Ishikawa (cell line): ENCODE results near the gene GYS2.

ENCODE experiments used
- CEBPB ChIP-seq: IDR thresholded peaks from 2 replicates; pipeline ENCODE4 v1.6.1; 2012
- CREB1 ChIP-seq: IDR thresholded peaks from 2 replicates; pipeline ENCODE4 v1.6.1; 2012; ENCODE audit warnings: low read depth
- EGR1 ChIP-seq: IDR thresholded peaks from 2 replicates; pipeline ENCODE4 v1.6.1; 2012
- FOXM1 ChIP-seq: IDR thresholded peaks from 2 replicates; pipeline ENCODE4 v1.6.1; 2012; ENCODE audit warnings: low read depth, borderline replicate concordance
- NFIC ChIP-seq: IDR thresholded peaks from 2 replicates; pipeline ENCODE4 v1.6.1; 2012
- RAD21 ChIP-seq: IDR thresholded peaks from 2 replicates; pipeline ENCODE4 v1.6.1; 2012; ENCODE audit warnings: low read depth
- REST ChIP-seq: IDR thresholded peaks from 2 replicates; pipeline ENCODE4 v1.6.1; 2012; ENCODE audit warnings: low read depth, mild to moderate bottlenecking
- TAF1 ChIP-seq: IDR thresholded peaks from 2 replicates; pipeline ENCODE4 v1.6.1; 2012; ENCODE audit warnings: low read depth, mild to moderate bottlenecking
- TCF12 ChIP-seq: IDR thresholded peaks from 2 replicates; pipeline ENCODE4 v1.6.1; 2012; ENCODE audit warnings: low read depth

DNA sequence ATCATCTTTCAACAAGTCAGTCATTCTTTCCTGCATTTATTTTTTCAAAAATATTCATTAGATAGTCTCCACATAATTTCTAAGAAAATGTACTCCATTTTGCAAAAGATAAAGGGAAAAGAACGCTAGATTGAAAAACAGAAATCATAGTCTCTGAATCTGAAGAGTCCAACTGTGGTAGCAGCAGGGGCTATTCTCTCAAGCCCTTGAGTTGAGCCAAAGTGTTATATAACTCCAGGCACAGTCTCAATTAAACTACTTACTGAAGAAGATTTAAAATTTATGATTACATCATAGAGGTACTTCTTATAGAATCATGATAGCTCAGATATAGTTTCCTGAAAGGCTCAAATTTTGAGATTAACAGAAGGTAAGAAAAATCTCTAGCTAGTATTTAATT lies 47.2 kb upstream of the GYS2 start:
- TF ChIP-seq REST (no peak), TAF1 (no peak), EGR1 (no peak), NFIC (no peak), RAD21 (no peak), FOXM1 (no peak), TCF12 (no peak), CEBPB (no peak), CREB1 (no peak)
